Measurements from ENCODE around the gene BNC2.

GRCh38 chr9:16597136-16597535 is 273.3 kb downstream of the BNC2 start:
- no peak for TF ChIP-seq CTCF (conservative IDR thresholded peaks at IDR 0.05; ENCODE audit: low read length)
- TF ChIP-seq EZH2phosphoT487 (IDR thresholded peaks at IDR 0.05; ENCODE audit: borderline replicate concordance, low read depth, low read length): no peak

Measured in OCI-LY7 (cell line).